ENCODE measurements around the gene TMEM101. TPM values are rescaled to one million over a fixed set of nuclear protein-coding genes. Genes with fewer than 3 reads are reported as not detected.
"Not testable (repeated sequence)": the region's sequence is repeated elsewhere in the genome, so short reads cannot be mapped to it uniquely, and the experiment has no call there.

TMEM101 gene
- total and polyA plus RNA-seq, 2 of the 13 experiments (the other 11 are each of a cell fraction or from before 2014, with no cell fraction given): 72.0 to 100 TPM

DNA sequence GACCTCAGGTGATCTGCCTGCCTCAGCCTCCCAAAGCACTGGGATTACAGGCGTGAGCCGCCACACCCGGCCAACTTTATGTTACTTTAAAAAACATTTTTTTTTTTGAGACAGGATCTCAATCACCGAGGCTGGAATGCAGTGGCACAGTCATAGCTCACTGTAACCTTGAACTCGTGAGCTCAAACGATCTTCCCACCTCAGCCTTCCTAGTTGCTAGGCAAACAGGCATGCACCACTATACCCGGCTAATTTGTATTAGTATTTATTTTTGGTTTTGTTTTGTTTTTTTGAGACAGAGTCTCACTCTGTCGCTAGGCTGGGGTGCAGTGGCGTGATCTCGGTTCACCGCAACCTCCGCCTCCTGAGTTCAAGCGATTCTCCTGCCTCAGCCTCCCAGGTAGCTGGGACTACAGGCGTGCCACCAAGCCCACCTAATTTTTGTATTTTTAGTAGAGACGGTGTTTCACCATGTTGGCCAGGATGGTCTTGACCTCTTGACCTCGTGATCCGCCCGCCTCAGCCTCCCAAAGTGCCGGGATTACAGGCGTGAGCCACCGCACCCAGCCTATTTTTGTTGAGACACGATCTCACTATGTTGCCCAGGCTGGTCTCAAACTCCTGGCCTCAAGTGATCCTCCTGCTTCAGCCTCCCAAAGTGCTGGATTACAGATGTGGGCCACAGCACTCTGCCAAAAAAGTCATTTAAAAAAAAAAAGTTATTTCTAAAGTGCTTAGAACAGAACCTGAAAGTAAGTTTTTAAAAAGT is 42.1 kb downstream of the TMEM101 start (continued):
- not testable (repeated sequence) for TF ChIP-seq GABPA (IDR thresholded peaks at IDR 0.05; ENCODE audit: low read depth, low read length); FOXP1 (IDR thresholded peaks at IDR 0.05)
- TF ChIP-seq GABPA (CRISPR knock-in tag; IDR thresholded peaks at IDR 0.05; ENCODE audit: low read depth) (peak; percentile 38), FOXP1 (CRISPR knock-in tag; IDR thresholded peaks at IDR 0.05) (peak; percentile 78), SKI (IDR thresholded peaks at IDR 0.05; ENCODE audit: partially characterized antibody) (peak; percentile 76), RFX5 (IDR thresholded peaks at IDR 0.05; ENCODE audit: low read depth, low read length) (peak; percentile 48; the same call in 1 of the 2 replicates), RXRA (CRISPR knock-in tag; IDR thresholded peaks at IDR 0.05) (peak; percentile 73; the same call in 1 of the 2 replicates), NFIC (IDR thresholded peaks at IDR 0.05; ENCODE audit: low read length) (peak; percentile 15; the same call in 1 of the 2 replicates), RXRB (CRISPR knock-in tag; IDR thresholded peaks at IDR 0.05; ENCODE audit: borderline replicate concordance) (peak; percentile 84), TEAD3 (CRISPR knock-in tag; optimal IDR thresholded peaks at IDR 0.05; ENCODE audit: borderline replicate concordance) (peak; percentile 98), ZNF614 (CRISPR knock-in tag; IDR thresholded peaks at IDR 0.05; ENCODE audit: borderline replicate concordance) (peak; percentile 87; the same call in 1 of the 2 replicates)
- TF ChIP-seq, protein P1, sequence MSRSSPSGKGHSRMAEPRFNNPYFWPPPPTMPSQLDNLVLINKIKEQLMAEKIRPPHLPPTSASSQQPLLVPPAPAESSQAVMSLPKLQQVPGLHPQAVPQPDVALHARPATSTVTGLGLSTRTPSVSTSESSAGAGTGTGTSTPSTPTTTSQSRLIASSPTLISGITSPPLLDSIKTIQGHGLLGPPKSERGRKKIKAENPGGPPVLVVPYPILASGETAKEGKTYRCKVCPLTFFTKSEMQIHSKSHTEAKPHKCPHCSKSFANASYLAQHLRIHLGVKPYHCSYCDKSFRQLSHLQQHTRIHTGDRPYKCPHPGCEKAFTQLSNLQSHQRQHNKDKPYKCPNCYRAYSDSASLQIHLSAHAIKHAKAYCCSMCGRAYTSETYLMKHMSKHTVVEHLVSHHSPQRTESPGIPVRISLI (CRISPR knock-in tag; IDR thresholded peaks at IDR 0.05; ENCODE audit: borderline replicate concordance): peak; percentile 95
- TF ChIP-seq, protein P2, sequence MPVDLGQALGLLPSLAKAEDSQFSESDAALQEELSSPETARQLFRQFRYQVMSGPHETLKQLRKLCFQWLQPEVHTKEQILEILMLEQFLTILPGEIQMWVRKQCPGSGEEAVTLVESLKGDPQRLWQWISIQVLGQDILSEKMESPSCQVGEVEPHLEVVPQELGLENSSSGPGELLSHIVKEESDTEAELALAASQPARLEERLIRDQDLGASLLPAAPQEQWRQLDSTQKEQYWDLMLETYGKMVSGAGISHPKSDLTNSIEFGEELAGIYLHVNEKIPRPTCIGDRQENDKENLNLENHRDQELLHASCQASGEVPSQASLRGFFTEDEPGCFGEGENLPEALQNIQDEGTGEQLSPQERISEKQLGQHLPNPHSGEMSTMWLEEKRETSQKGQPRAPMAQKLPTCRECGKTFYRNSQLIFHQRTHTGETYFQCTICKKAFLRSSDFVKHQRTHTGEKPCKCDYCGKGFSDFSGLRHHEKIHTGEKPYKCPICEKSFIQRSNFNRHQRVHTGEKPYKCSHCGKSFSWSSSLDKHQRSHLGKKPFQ (CRISPR knock-in tag; IDR thresholded peaks at IDR 0.05; ENCODE audit: insufficient replicate concordance): peak; percentile 55
- TF ChIP-seq, protein P3, sequence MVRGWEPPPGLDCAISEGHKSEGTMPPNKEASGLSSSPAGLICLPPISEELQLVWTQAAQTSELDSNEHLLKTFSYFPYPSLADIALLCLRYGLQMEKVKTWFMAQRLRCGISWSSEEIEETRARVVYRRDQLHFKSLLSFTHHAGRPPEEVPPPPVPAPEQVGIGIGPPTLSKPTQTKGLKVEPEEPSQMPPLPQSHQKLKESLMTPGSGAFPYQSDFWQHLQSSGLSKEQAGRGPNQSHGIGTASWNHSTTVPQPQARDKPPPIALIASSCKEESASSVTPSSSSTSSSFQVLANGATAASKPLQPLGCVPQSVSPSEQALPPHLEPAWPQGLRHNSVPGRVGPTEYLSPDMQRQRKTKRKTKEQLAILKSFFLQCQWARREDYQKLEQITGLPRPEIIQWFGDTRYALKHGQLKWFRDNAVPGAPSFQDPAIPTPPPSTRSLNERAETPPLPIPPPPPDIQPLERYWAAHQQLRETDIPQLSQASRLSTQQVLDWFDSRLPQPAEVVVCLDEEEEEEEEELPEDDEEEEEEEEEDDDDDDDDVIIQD (CRISPR knock-in tag; IDR thresholded peaks at IDR 0.05; ENCODE audit: low read depth): peak; percentile 58; the same call in 1 of the 2 replicates
- TF ChIP-seq, protein P4, sequence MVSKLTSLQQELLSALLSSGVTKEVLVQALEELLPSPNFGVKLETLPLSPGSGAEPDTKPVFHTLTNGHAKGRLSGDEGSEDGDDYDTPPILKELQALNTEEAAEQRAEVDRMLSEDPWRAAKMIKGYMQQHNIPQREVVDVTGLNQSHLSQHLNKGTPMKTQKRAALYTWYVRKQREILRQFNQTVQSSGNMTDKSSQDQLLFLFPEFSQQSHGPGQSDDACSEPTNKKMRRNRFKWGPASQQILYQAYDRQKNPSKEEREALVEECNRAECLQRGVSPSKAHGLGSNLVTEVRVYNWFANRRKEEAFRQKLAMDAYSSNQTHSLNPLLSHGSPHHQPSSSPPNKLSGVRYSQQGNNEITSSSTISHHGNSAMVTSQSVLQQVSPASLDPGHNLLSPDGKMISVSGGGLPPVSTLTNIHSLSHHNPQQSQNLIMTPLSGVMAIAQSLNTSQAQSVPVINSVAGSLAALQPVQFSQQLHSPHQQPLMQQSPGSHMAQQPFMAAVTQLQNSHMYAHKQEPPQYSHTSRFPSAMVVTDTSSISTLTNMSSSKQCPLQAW (CRISPR knock-in tag; IDR thresholded peaks at IDR 0.05): peak; percentile 15; the same call in 1 of the 2 replicates
- TF ChIP-seq, protein P5, sequence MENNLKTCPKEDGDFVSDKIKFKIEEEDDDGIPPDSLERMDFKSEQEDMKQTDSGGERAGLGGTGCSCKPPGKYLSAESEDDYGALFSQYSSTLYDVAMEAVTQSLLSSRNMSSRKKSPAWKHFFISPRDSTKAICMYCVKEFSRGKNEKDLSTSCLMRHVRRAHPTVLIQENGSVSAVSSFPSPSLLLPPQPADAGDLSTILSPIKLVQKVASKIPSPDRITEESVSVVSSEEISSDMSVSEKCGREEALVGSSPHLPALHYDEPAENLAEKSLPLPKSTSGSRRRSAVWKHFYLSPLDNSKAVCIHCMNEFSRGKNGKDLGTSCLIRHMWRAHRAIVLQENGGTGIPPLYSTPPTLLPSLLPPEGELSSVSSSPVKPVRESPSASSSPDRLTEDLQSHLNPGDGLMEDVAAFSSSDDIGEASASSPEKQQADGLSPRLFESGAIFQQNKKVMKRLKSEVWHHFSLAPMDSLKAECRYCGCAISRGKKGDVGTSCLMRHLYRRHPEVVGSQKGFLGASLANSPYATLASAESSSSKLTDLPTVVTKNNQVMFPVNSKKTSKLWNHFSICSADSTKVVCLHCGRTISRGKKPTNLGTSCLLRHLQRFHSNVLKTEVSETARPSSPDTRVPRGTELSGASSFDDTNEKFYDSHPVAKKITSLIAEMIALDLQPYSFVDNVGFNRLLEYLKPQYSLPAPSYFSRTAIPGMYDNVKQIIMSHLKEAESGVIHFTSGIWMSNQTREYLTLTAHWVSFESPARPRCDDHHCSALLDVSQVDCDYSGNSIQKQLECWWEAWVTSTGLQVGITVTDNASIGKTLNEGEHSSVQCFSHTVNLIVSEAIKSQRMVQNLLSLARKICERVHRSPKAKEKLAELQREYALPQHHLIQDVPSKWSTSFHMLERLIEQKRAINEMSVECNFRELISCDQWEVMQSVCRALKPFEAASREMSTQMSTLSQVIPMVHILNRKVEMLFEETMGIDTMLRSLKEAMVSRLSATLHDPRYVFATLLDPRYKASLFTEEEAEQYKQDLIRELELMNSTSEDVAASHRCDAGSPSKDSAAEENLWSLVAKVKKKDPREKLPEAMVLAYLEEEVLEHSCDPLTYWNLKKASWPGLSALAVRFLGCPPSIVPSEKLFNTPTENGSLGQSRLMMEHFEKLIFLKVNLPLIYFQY (CRISPR knock-in tag; IDR thresholded peaks at IDR 0.05; ENCODE audit: borderline replicate concordance): peak; percentile 45; the same call in 1 of the 2 replicates
- TF ChIP-seq, protein P6, sequence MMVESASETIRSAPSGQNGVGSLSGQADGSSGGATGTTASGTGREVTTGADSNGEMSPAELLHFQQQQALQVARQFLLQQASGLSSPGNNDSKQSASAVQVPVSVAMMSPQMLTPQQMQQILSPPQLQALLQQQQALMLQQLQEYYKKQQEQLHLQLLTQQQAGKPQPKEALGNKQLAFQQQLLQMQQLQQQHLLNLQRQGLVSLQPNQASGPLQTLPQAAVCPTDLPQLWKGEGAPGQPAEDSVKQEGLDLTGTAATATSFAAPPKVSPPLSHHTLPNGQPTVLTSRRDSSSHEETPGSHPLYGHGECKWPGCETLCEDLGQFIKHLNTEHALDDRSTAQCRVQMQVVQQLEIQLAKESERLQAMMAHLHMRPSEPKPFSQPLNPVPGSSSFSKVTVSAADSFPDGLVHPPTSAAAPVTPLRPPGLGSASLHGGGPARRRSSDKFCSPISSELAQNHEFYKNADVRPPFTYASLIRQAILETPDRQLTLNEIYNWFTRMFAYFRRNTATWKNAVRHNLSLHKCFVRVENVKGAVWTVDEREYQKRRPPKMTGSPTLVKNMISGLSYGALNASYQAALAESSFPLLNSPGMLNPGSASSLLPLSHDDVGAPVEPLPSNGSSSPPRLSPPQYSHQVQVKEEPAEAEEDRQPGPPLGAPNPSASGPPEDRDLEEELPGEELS (CRISPR knock-in tag; IDR thresholded peaks at IDR 0.05): peak; percentile 80

Data from HepG2 (cell line).